Adrenal gland (tissue), 12 donors: ENCODE results near the gene RHOH. TPM values are rescaled to one million over a fixed set of nuclear protein-coding genes. Genes with fewer than 3 reads are reported as not detected.

Experiments used
- DNase-seq, 7 donors: peaks; one replicate each; pipeline ENCODE4 v3.0.0-alpha.2; 2019 to 2020
- H3K27ac ChIP-seq, 5 donors: fragments of 200-600 bp; sonication (generic) in 4 of 5; 1 replicate in 3 of 5; 2 replicates in 2 of 5; pipeline versions ENCODE4 v1.5.1 to v1.8.0; 2016 to 2020; ENCODE audit warnings: mild to moderate bottlenecking in 1 of 5
- H3K27me3 ChIP-seq: fragments of 200-600 bp; 2 replicates; pipeline ENCODE4 v1.8.0; 2021
- H3K36me3 ChIP-seq, 2 donors: fragments of 200-600 bp; replicated peaks in 1 of 2; 1 replicate in 1 of 2; 2 replicates in 1 of 2; pipeline versions ENCODE4 v1.5.1 to v1.8.0; 2018 to 2022
- H3K4me1 ChIP-seq, 2 donors: fragments of 200-600 bp; replicated peaks in 1 of 2; 1 replicate in 1 of 2; 2 replicates in 1 of 2; pipeline versions ENCODE4 v1.5.1 to v1.8.0; 2018 to 2021
- H3K4me3 ChIP-seq, 4 donors: fragments of 200-600 bp; sonication (generic) in 3 of 4; one replicate each; pipeline ENCODE4 v1.5.1; 2016 to 2018
- H3K9me3 ChIP-seq, 3 donors: fragments of 200-600 bp; sonication (generic) in 1 of 3; replicated peaks in 1 of 3; 1 replicate in 2 of 3; 2 replicates in 1 of 3; pipeline versions ENCODE4 v1.5.1 to v1.8.0; 2016 to 2021
- POLR2A ChIP-seq, 2 donors: fragments of 450-650 bp; IDR thresholded peaks; one replicate each; pipeline ENCODE4 v1.6.1; 2017; ENCODE audit warnings: antibody characterized with exemption in 2 of 2, mild to moderate bottlenecking in 2 of 2, moderate library complexity in 1 of 2
- WGBS, 4 donors: extraction: QIAGEN DNeasy Blood & Tissue Kit in 2 of 4; methylation state at CpG; one replicate each; pipeline versions ENCODE4 v1.1.5 to v1.1.7; 2013 to 2017; 5-methylcytosine and 5-hydroxymethylcytosine counted together
- intact Hi-C, 2 donors: fragments of 100-400 bp; cut with DNase I; formaldehyde crosslinking; loops; one replicate each; pipeline versions ENCODE4 v1.14.1 to v1.15.0; 2022 to 2023
- polyA plus RNA-seq, 3 donors: library from polyadenylated mRNA; stranded (reverse); fragments of 200-250 nt in 2 of 3; fragments of 350-450 nt in 1 of 3; fragmentation: Illumina TruSeq in 1 of 3; extraction: RNeasy Lipid Tissue Mini Kit (QIAGEN cat#74804) in 1 of 3; gene quantifications; one replicate each; pipeline ENCODE4 v1.2.3, GENCODE V29; 2013 to 2014
- total RNA-seq, 9 donors: library from RNA; depleted of rRNA in 4 of 9; stranded (reverse); fragments of >200 nt in 4 of 9; fragments of 120-200 nt in 1 of 9; fragmentation: NEBNext Ultra II Directional in 1 of 9; extraction: Animal tissue kit (Norgen Biotek cat#: 25700) in 1 of 9; gene quantifications; one replicate each; pipeline versions ENCODE4 v1.1.0 to v1.2.4, GENCODE V29; 2013 to 2023
- TF ChIP-seq, protein P1 (sequence below), 6 experiments: fragments of 450-650 bp in 4 of 6; fragments of 200-600 bp in 2 of 6; sonication (generic) in 1 of 6; IDR thresholded peaks; 1 replicate in 5 of 6; 2 replicates in 1 of 6; pipeline versions ENCODE4 v1.5.1 to v1.8.0; 2016 to 2021; ENCODE audit warnings: antibody characterized with exemption in 6 of 6, mild to moderate bottlenecking in 2 of 6, moderate library complexity in 1 of 6
- donor health status: healthy with polysubstance abuse.
- donor health status: Bipolar disorder and iron deficiency.
- donor health status: DM: yes; HTN: yes; CAD: no.
- donor health status: DM: no; HTN: no; CAD: no.
- donor health status: DM: no; HTN: no; CAD: no.
- donor health status: DM: yes; HTN: yes; CAD: no.

RHOH gene
- total and polyA plus RNA-seq, 12 donors = 0.33 to 3.4 (median 0.96) TPM; not detected in 1

DNA sequence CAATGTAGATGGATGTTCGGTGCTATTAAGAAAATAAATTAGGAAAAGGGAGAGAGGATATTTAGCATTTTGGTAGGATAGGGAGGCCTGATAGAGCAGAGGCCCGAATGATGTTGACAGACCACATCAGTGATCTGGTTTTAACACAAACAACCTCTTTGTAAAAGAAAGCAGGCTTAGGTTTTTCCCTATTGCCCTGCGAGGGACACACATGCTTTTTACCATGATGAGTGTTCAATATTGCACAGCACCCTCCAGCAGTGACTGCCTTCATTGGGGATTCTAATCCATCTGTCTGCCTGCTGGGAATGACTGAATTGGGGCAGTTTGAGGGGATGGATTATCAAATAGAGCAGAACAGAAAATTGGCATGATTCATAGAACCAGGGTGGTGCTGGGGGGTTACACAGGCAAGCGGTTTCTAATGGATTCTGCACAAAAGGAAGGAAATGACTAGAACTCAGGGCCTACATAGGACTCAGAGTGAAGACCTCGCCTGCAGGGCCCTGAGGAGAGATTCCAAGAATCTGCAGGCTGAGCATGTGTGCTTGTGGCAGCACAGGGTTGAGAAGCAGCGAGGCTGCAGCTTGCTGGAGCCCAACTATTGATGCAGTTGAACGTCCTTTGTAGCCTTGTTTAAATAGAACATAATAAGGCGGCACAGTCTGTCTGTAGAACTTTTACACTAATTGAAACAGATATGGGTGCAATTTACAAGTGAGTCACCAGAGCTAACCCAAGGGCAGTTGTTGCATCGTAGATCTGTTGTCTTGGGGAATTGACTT lies 58.0 kb downstream of the RHOH start:
- no peak for DNase-seq
- no peak overlapping the region for H3K4me3 ChIP-seq
- H3K9me3 ChIP-seq = no peaks in the 10 kb centered on the region
- intact Hi-C loops = no loop called here
- no peaks in the 10 kb centered on the region for H3K4me1 ChIP-seq
- WGBS, 4 donors = 62 to 71% (median 67%) methylated on average over 8 to 9 of the region's 9 CpGs
- no peaks in the 10 kb centered on the region for H3K27me3 ChIP-seq
- H3K36me3 ChIP-seq = no peaks in the 10 kb centered on the region
- H3K27ac ChIP-seq = no peak overlapping the region
- TF ChIP-seq POLR2A (IDR thresholded peaks at IDR 0.05) = no peak
- TF ChIP-seq, protein P1, sequence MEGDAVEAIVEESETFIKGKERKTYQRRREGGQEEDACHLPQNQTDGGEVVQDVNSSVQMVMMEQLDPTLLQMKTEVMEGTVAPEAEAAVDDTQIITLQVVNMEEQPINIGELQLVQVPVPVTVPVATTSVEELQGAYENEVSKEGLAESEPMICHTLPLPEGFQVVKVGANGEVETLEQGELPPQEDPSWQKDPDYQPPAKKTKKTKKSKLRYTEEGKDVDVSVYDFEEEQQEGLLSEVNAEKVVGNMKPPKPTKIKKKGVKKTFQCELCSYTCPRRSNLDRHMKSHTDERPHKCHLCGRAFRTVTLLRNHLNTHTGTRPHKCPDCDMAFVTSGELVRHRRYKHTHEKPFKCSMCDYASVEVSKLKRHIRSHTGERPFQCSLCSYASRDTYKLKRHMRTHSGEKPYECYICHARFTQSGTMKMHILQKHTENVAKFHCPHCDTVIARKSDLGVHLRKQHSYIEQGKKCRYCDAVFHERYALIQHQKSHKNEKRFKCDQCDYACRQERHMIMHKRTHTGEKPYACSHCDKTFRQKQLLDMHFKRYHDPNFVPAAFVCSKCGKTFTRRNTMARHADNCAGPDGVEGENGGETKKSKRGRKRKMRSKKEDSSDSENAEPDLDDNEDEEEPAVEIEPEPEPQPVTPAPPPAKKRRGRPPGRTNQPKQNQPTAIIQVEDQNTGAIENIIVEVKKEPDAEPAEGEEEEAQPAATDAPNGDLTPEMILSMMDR (IDR thresholded peaks at IDR 0.05) = no peak

DNA sequence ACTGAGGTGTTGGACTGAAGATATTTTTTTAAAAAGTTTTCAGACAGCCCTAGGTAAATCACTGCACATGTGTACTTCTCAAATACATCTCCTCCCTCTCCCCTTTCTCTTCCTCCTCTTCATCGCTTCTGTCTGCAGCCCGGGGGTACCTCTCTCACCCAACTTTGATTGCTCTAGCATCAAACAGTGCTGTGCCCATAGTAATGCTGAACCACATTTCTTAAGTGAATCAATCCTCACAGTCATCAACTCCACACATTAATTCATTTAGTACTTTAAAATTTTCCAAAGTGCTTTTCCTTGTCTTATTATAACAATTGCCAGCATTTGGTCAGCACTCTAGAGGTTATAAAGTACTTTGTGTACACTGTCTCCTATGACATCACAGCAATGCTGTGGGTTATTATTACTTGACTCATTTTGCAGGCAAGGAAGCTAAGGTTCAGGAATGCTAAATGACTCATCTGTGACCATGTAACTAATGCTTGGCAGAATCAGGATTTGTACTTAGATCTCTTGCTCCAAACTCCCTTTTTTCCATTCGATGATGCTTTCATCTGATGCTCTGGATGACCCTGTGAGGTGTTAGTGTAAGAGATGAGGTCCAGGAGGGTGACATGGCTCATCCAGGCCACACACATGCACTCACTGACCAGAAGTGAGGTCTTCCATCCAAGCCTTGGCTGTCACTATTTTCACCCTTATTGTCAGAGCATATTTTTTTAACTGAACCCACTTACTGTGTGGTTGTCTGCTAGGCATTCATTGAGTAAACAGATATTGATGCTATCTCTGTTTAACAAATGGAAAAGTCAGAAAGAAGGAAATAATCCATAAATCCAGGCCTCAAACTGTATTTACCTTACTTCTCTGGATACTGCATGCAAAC lies 58.8 kb downstream of the RHOH start:
- Histone ChIP-seq H3K36me3 (no peaks in the 10 kb centered on the region), H3K27me3 (no peaks in the 10 kb centered on the region), H3K4me3 (no peak overlapping the region), H3K9me3 (no peaks in the 10 kb centered on the region), H3K27ac (no peak overlapping the region), H3K4me1 (no peaks in the 10 kb centered on the region)
- no peak for TF ChIP-seq POLR2A (IDR thresholded peaks at IDR 0.05)
- TF ChIP-seq, protein P1 (IDR thresholded peaks at IDR 0.05) = no peak
- DNase-seq = no peak
- 70 to 71% (median 70%) methylated on average over 3 of the region's 3 CpGs for WGBS, 4 donors
- intact Hi-C loops = no loop called here

DNA sequence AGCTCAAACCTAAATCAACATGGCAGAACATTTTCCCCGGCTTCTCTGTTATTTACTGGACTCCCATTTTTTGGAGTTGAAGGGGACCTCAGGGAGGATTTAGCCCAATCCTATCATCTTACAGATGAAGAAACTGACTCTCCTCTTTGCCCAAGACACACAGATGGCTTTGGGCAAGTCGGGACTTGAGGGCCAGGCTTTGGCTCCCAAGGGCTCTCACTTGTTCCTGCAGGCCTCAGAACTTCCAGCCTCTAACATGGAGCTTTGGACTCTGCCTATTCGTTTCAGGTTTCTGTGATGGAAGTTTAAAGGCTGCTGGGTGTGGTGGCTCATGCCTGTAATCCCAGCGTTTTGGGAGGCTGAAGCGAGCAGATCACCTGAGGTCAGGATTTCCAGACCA lies 59.5 kb downstream of the RHOH start:
- no peaks in the 10 kb centered on the region for H3K4me1 ChIP-seq
- H3K27ac ChIP-seq = no peak overlapping the region
- DNase-seq = no peak
- intact Hi-C loops = no loop called here
- H3K4me3 ChIP-seq = no peak overlapping the region
- H3K27me3 ChIP-seq = no peaks in the 10 kb centered on the region
- no peaks in the 10 kb centered on the region for H3K36me3 ChIP-seq
- WGBS, 4 donors = 81 to 92% (median 90%) methylated on average over 5 of the region's 5 CpGs
- H3K9me3 ChIP-seq = no peaks in the 10 kb centered on the region
- TF ChIP-seq, protein P1 (IDR thresholded peaks at IDR 0.05) = no peak
- TF ChIP-seq POLR2A (IDR thresholded peaks at IDR 0.05) = no peak

DNA sequence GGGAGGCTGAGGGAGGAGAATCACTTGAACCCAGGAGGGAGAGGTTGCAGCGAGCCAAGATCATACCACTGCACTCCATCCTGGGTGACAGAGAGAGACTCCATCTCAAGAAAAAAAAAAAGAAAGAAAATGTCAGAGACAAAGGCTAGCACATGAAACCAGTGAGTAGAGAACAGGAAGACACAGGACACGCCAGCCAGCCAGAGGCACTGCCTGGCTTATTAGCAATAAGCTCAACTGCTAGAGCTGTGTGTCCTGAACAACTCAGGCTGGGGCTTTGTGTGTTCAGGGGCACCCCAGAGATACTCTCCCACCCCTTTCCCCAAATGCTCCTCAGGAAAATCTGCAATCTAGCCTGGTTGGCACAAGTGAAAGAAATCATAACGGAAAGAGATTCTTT lies 60.0 kb downstream of the RHOH start:
- Histone ChIP-seq H3K27ac (no peak overlapping the region), H3K4me1 (no peaks in the 10 kb centered on the region), H3K9me3 (no peaks in the 10 kb centered on the region), H3K27me3 (no peaks in the 10 kb centered on the region), H3K36me3 (no peaks in the 10 kb centered on the region), H3K4me3 (no peak overlapping the region)
- intact Hi-C loops = no loop called here
- DNase-seq = no peak
- 83 to 97% (median 91%) methylated on average over 3 of the region's 3 CpGs for WGBS, 4 donors
- TF ChIP-seq POLR2A (IDR thresholded peaks at IDR 0.05) = no peak
- TF ChIP-seq, protein P1 (IDR thresholded peaks at IDR 0.05) = no peak
